Measurements from ENCODE around the gene LYZL6. TPM values are rescaled to one million over a fixed set of nuclear protein-coding genes. Genes with fewer than 3 reads are reported as not detected.

LYZL6 gene
- total and polyA plus RNA-seq, 4 experiments from 2014 or later: not detected

DNA sequence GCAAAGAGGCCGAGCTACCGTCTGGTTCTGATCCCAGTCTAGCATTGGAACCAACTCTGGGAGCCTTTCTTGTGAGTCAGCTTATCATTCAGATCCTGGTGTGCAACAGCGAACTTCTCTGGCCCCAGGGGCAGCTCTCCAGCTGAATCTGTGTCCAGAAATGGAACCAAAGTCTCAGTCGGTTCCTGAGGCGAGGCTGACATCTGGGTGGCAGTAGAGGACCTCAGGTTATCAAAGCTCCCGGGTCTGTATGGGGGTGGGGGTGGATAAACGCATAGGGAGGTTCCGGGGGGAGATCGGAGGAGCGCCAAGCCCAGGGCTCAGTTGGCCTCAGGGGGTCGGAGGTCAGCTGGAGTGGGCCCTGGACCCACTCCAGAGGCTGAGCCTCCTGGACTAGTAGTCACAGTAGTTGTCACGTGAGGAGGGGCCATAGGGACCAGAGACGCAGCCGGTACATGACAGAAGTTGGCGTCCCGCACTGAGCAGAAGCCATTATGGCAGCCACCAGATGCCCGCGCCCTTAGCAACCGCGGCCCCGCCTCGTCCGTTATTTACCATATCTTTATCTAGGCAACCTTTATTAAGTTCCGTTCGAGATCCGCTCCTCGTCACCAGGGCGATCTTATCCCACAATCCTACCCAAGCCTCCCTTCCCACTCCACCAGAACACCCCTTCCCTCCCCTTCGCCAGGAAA, 25.8 kb downstream of the LYZL6 start:
- H3K4me3 ChIP-seq (ENCODE audit: low read length in 2 of 2): no peak overlapping the region
- no peak for DNase-seq
- Mint-ChIP-seq H3K27ac (no peak overlapping the region), H3K4me1 (peaks cover 8 to 22% (median 13%) of the 10 kb centered on the region in 4 donors), H3K4me3 (no peak overlapping the region), H3K27me3 (no peaks in the 10 kb centered on the region), H3K36me3 (no peaks in the 10 kb centered on the region), H3K9me3 (no peaks in the 10 kb centered on the region)
- H3K27ac ChIP-seq (ENCODE audit: low read depth, low read length): no peak overlapping the region
- H3K27me3 ChIP-seq (ENCODE audit: insufficient read depth, low read length): no peaks in the 10 kb centered on the region
- peaks cover 7% of the 10 kb centered on the region for H3K4me1 ChIP-seq (ENCODE audit: insufficient read depth, low read length)
- intact Hi-C loops (cut with micrococcal nuclease): no loop called here
- ChIA-PET POLR2A (ENCODE audit: partially characterized antibody) (interaction anchor here (2.3 kb wide), 1 partner anchor 47 kb away, joined by 7 read pairs; no protein-coding TSS in a partner anchor), CTCF (ENCODE audit: partially characterized antibody) (no interaction called here)
- no peaks in the 10 kb centered on the region for H3K9me3 ChIP-seq (ENCODE audit: control insufficient read depth in 1 of 2, low read length in 2 of 2)
- no peaks in the 10 kb centered on the region for H3K36me3 ChIP-seq (ENCODE audit: insufficient read depth, low read length)

DNA sequence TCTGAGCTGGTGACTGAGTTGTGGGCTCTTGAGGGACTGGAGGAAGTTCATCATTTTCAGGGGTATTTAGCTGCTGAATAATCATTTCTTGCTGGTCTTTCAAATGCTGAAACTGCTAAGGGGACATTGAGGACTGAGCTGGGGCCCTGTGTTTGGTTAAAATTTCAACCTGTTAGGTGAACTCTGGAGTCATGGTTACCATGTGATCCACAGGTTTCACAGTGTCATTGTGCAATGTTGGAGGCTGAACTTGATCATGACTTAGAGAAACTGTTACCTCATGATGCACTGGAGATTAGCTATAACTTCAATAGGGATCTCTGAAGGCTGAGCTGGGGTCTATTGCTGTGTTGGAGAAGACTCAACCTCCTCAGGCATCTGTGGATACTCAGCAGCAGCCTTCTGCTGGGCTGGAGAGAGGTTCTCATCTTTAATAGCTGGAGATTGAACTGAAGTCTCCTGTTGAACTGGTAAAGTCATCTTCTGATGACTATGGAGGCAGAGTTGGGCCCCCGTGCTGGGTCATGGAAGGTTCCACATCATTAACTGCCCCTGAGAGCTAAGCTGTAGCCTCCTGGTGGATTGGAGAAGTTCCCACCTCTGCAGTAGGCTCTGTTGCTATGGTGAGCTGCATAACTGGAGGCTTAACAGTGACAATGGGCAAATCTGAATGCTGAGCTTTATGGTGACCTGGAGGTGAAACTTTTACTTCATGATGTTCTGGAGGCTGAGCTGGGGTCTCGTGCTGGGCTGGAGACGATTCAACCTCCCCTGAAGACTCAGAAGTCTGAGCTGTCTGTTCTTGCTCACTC, 28.2 kb downstream of the LYZL6 start:
- intact Hi-C loops (cut with micrococcal nuclease): no loop called here
- H3K36me3 ChIP-seq (ENCODE audit: insufficient read depth, low read length): no peaks in the 10 kb centered on the region
- Mint-ChIP-seq H3K4me1 (peaks cover 8 to 26% (median 14%) of the 10 kb centered on the region in 4 donors), H3K9me3 (no peaks in the 10 kb centered on the region), H3K27ac (no peak overlapping the region), H3K4me3 (no peak overlapping the region), H3K36me3 (no peaks in the 10 kb centered on the region), H3K27me3 (no peaks in the 10 kb centered on the region)
- no peaks in the 10 kb centered on the region for H3K27me3 ChIP-seq (ENCODE audit: insufficient read depth, low read length)
- no peak for DNase-seq
- H3K4me3 ChIP-seq (ENCODE audit: low read length in 2 of 2): no peak overlapping the region
- CTCF ChIA-PET (ENCODE audit: partially characterized antibody): interaction anchor here (1.0 to 1.6 kb wide), 4 partner anchors 8 to 67 kb away, joined by 3 to 4 read pairs (median 3); no protein-coding TSS in a partner anchor
- POLR2A ChIA-PET (ENCODE audit: partially characterized antibody): interaction anchor here (0.6 to 1.7 kb wide), 5 partner anchors 14 to 44 kb away, joined by 3 to 8 read pairs (median 3); partner anchors contain the start of gene RDM1
- peaks cover 7% of the 10 kb centered on the region for H3K4me1 ChIP-seq (ENCODE audit: insufficient read depth, low read length)
- no peaks in the 10 kb centered on the region for H3K9me3 ChIP-seq (ENCODE audit: control insufficient read depth in 1 of 2, low read length in 2 of 2)
- no peak overlapping the region for H3K27ac ChIP-seq (ENCODE audit: low read depth, low read length)

DNA sequence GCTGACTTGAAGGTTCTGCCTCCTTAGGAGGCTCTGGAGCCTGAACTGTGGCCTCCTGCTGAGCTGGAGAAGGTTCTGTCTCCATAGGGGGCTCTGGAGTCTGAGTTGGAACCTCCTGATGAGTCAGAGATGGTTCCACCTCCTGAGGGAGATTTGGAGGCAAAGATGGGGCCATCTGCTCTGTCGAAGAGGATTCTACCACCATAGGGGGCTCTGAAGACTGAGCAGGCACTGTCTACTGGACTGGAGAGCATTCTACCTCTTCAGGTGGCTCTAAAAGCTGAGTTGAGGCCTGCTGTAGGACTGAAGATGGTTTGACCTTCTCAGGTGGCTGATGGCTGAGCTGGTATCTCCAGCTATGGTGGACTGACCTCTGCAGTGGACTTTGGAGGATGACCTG, 29.2 kb downstream of the LYZL6 start:
- Mint-ChIP-seq H3K4me3 (peak overlapping the region in 1 of 8 donors; percentile 8), H3K4me1 (peaks cover 6 to 20% (median 12%) of the 10 kb centered on the region in 4 donors), H3K36me3 (no peaks in the 10 kb centered on the region), H3K27me3 (no peaks in the 10 kb centered on the region), H3K27ac (no peak overlapping the region), H3K9me3 (no peaks in the 10 kb centered on the region)
- H3K4me3 ChIP-seq (ENCODE audit: low read length in 2 of 2): no peak overlapping the region
- ChIA-PET POLR2A (ENCODE audit: partially characterized antibody) (interaction anchor here (1.4 to 1.7 kb wide), 3 partner anchors 25 to 43 kb away, joined by 3 to 8 read pairs (median 5); no protein-coding TSS in a partner anchor), CTCF (ENCODE audit: partially characterized antibody) (interaction anchor here (0.9 kb wide), 1 partner anchor 18 kb away, joined by 3 read pairs; no protein-coding TSS in a partner anchor)
- H3K9me3 ChIP-seq (ENCODE audit: control insufficient read depth in 1 of 2, low read length in 2 of 2): no peaks in the 10 kb centered on the region
- intact Hi-C loops (cut with micrococcal nuclease): no loop called here
- H3K36me3 ChIP-seq (ENCODE audit: insufficient read depth, low read length): no peaks in the 10 kb centered on the region
- peaks cover 7% of the 10 kb centered on the region for H3K4me1 ChIP-seq (ENCODE audit: insufficient read depth, low read length)
- no peak for DNase-seq
- H3K27me3 ChIP-seq (ENCODE audit: insufficient read depth, low read length): no peaks in the 10 kb centered on the region
- H3K27ac ChIP-seq (ENCODE audit: low read depth, low read length): no peak overlapping the region

DNA sequence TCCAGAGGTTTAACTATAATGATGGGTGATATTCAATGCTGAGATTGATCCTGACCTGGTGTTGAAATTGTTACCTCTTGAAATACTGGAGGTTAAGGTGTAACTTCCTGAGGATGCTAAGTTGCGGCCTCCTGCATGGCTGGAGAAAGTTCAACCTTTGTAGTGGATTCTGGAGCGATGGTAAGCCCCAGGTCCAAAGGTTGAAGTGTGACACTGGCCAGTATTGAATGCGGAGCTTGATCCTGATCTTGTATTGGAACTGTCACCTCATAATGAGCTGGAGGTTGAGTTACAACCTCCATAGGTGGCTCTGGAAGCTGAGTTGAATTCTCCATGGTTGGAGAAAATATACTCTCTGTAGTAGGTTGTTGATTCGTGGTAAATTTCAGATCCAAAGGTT, 29.9 kb downstream of the LYZL6 start:
- intact Hi-C loops (cut with micrococcal nuclease): no loop called here
- no peak overlapping the region for H3K27ac ChIP-seq (ENCODE audit: low read depth, low read length)
- CTCF ChIA-PET (ENCODE audit: partially characterized antibody): interaction anchor here (0.9 to 1.0 kb wide), 2 partner anchors 18 to 105 kb away, joined by 3 read pairs; no protein-coding TSS in a partner anchor
- Mint-ChIP-seq H3K36me3 (no peaks in the 10 kb centered on the region), H3K4me1 (peaks cover 6 to 20% (median 12%) of the 10 kb centered on the region in 4 donors), H3K9me3 (no peaks in the 10 kb centered on the region), H3K4me3 (peak overlapping the region in 2 of 8 donors; percentile 23 to 30), H3K27me3 (no peaks in the 10 kb centered on the region), H3K27ac (no peak overlapping the region)
- POLR2A ChIA-PET (ENCODE audit: partially characterized antibody): interaction anchor here (1.6 to 1.7 kb wide), 2 partner anchors 24 to 43 kb away, joined by 5 to 8 read pairs; no protein-coding TSS in a partner anchor
- DNase-seq: no peak
- H3K4me1 ChIP-seq (ENCODE audit: insufficient read depth, low read length): peaks cover 7% of the 10 kb centered on the region
- H3K36me3 ChIP-seq (ENCODE audit: insufficient read depth, low read length): no peaks in the 10 kb centered on the region
- no peak overlapping the region for H3K4me3 ChIP-seq (ENCODE audit: low read length in 2 of 2)
- H3K27me3 ChIP-seq (ENCODE audit: insufficient read depth, low read length): no peaks in the 10 kb centered on the region
- H3K9me3 ChIP-seq (ENCODE audit: control insufficient read depth in 1 of 2, low read length in 2 of 2): no peaks in the 10 kb centered on the region

DNA sequence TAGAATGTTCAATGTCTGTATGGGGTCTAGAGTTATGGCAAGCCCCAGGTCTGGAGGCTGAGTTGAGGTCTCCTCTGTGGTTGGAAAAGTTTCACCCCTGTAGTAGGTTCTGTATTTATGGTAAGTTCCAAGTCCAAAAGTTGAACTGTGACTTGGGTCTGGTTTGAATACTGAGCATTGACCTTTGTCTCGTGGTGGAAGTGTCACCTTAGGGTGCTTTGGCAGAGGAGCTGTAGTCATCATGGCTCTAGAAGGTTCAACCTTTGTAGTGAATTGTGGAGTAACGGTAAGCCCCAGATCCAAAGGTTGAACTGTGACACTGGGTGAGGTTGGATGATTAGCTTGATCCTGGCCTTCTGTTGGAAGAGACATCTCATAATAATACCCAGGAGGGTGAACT, 30.6 kb downstream of the LYZL6 start:
- no peaks in the 10 kb centered on the region for H3K36me3 ChIP-seq (ENCODE audit: insufficient read depth, low read length)
- H3K4me3 ChIP-seq (ENCODE audit: low read length in 2 of 2): no peak overlapping the region
- H3K4me1 ChIP-seq (ENCODE audit: insufficient read depth, low read length): peaks cover 7% of the 10 kb centered on the region
- Mint-ChIP-seq H3K36me3 (no peaks in the 10 kb centered on the region), H3K4me1 (peaks cover 6 to 20% (median 13%) of the 10 kb centered on the region in 4 donors), H3K4me3 (no peak overlapping the region), H3K9me3 (no peaks in the 10 kb centered on the region), H3K27me3 (no peaks in the 10 kb centered on the region), H3K27ac (peak overlapping the region in 1 of 7 donors; percentile 4)
- no peak overlapping the region for H3K27ac ChIP-seq (ENCODE audit: low read depth, low read length)
- H3K9me3 ChIP-seq (ENCODE audit: control insufficient read depth in 1 of 2, low read length in 2 of 2): no peaks in the 10 kb centered on the region
- no peak for DNase-seq
- intact Hi-C loops (cut with micrococcal nuclease): no loop called here
- ChIA-PET POLR2A (ENCODE audit: partially characterized antibody) (interaction anchor here (1.6 kb wide), 1 partner anchor 24 kb away, joined by 5 read pairs; no protein-coding TSS in a partner anchor), CTCF (ENCODE audit: partially characterized antibody) (interaction anchor here (1.0 to 1.3 kb wide), 2 partner anchors 32 to 104 kb away, joined by 3 to 4 read pairs; no protein-coding TSS in a partner anchor)
- H3K27me3 ChIP-seq (ENCODE audit: insufficient read depth, low read length): no peaks in the 10 kb centered on the region

DNA sequence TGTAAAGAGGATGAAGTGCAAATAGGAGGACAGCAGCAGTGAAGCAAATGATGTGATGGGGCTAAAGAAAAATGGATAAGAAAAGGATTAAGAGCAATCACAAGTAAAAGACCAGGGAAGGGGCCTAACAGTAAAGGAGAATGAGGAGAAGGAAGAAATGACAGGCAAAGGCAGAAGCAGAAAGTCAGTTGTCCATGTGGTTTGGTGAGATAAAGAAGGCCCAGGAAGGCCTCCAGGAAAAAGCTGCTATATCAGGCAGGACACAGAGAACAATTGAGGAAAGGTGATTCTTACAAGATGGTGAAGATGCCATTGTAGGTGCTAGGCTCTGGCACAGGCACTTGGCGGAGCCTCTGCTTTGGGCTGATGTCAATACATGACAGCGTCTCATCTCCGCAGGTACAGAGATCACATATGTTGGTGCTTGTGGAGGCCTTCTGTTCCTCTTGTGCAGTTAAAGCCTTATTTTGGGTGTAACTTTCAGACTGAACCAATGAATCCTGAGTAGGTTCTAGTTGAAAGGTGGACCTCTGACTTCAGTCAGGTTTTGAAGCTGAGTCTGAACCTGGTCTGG, 31.1 kb downstream of the LYZL6 start:
- H3K4me1 ChIP-seq (ENCODE audit: insufficient read depth, low read length): peaks cover 7% of the 10 kb centered on the region
- intact Hi-C loops (cut with micrococcal nuclease): no loop called here
- H3K4me3 ChIP-seq (ENCODE audit: low read length in 2 of 2): no peak overlapping the region
- Mint-ChIP-seq H3K4me1 (peaks cover 6 to 20% (median 13%) of the 10 kb centered on the region in 4 donors), H3K4me3 (no peak overlapping the region), H3K27me3 (no peaks in the 10 kb centered on the region), H3K36me3 (no peaks in the 10 kb centered on the region), H3K9me3 (no peaks in the 10 kb centered on the region), H3K27ac (peak overlapping the region in 1 of 7 donors; percentile 2)
- H3K27me3 ChIP-seq (ENCODE audit: insufficient read depth, low read length): no peaks in the 10 kb centered on the region
- DNase-seq: no peak
- ChIA-PET CTCF (ENCODE audit: partially characterized antibody) (interaction anchor here (0.6 to 1.3 kb wide), 3 partner anchors 18 to 104 kb away, joined by 3 to 4 read pairs (median 3); no protein-coding TSS in a partner anchor), POLR2A (ENCODE audit: partially characterized antibody) (interaction anchor here (0.6 kb wide), 1 partner anchor 71 kb away, joined by 4 read pairs; no protein-coding TSS in a partner anchor)
- no peaks in the 10 kb centered on the region for H3K9me3 ChIP-seq (ENCODE audit: control insufficient read depth in 1 of 2, low read length in 2 of 2)
- no peak overlapping the region for H3K27ac ChIP-seq (ENCODE audit: low read depth, low read length)
- H3K36me3 ChIP-seq (ENCODE audit: insufficient read depth, low read length): no peaks in the 10 kb centered on the region

Measured in CD4-positive, alpha-beta memory T cell (primary cell).